Measurements from ENCODE around the gene PHF1.

DNA sequence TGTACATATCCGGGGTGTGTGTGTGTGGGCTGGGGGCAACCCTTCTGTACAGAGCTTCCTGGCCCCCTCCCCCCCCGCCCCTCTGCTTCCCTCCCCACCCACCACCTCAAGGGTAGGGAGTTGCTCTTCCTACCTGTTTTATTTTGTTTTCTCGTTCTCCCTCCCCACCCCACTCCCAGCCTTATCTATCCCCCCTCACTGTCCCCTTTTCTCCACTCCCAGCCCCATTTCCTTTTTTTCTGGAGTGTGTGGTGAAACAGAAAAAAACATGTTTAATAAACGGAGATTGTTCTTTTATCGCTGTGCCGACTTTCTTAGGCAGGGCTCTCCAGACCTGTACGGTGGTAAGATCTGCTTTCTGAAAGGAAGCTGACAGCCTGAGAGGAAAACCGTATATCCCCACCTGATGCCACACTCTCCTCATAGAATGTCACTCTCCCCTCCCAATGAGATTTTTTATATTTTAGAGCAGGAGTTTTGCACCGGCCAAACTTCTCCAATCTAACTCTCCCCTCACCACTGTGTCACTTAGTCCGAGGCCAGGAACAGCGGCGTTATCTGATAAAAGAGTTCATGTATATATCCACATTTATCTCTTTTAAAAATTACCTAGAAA, 42.7 kb downstream of the PHF1 start:
- TF ChIP-seq POLR2A (IDR thresholded peaks at IDR 0.05; ENCODE audit: extremely low read depth, insufficient read length), result no peak
- TF ChIP-seq, protein P1, sequence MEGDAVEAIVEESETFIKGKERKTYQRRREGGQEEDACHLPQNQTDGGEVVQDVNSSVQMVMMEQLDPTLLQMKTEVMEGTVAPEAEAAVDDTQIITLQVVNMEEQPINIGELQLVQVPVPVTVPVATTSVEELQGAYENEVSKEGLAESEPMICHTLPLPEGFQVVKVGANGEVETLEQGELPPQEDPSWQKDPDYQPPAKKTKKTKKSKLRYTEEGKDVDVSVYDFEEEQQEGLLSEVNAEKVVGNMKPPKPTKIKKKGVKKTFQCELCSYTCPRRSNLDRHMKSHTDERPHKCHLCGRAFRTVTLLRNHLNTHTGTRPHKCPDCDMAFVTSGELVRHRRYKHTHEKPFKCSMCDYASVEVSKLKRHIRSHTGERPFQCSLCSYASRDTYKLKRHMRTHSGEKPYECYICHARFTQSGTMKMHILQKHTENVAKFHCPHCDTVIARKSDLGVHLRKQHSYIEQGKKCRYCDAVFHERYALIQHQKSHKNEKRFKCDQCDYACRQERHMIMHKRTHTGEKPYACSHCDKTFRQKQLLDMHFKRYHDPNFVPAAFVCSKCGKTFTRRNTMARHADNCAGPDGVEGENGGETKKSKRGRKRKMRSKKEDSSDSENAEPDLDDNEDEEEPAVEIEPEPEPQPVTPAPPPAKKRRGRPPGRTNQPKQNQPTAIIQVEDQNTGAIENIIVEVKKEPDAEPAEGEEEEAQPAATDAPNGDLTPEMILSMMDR (IDR thresholded peaks at IDR 0.05; ENCODE audit: low read depth, low read length), result no peak
- TF ChIP-seq, protein P2, sequence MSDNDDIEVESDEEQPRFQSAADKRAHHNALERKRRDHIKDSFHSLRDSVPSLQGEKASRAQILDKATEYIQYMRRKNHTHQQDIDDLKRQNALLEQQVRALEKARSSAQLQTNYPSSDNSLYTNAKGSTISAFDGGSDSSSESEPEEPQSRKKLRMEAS (IDR thresholded peaks at IDR 0.05; ENCODE audit: low read depth, low read length), result no peak

Measured in NB4 (cell line).